Middle frontal gyrus (tissue), 1 donor: ENCODE results near the gene PDZD4.

ENCODE experiments used
- DNase-seq: peaks from one replicate; pipeline ENCODE4 v3.0.0-alpha.2; 2015; ENCODE audit warnings: low spot score; ENCODE audit errors: extremely low spot score

PDZD4 gene

DNA sequence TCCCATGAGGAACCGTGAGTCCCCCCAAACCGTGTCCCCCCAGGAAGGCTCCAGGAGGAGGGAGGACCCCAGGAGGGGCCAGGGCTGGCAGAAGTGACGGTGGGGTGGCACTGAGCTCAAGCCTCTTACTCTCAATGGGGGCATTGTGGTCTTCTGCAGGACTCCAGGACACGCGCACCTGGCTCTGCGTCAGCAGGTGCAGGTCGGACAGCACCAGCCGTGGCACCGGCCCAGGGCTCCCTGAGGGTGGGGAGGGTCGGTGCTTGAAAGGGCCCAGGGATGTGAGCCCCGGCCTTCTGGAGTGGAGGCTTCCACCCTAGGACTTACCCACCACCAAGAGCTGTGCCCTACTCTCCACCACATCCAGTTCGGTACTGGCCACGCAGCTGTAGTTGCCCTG is 37.3 kb upstream of the PDZD4 start:
- no peak for DNase-seq

- DNase-seq, result no peak
Measured at GRCh38 chrX:153867139-153867538, 36.8 kb upstream of the PDZD4 start.

DNA sequence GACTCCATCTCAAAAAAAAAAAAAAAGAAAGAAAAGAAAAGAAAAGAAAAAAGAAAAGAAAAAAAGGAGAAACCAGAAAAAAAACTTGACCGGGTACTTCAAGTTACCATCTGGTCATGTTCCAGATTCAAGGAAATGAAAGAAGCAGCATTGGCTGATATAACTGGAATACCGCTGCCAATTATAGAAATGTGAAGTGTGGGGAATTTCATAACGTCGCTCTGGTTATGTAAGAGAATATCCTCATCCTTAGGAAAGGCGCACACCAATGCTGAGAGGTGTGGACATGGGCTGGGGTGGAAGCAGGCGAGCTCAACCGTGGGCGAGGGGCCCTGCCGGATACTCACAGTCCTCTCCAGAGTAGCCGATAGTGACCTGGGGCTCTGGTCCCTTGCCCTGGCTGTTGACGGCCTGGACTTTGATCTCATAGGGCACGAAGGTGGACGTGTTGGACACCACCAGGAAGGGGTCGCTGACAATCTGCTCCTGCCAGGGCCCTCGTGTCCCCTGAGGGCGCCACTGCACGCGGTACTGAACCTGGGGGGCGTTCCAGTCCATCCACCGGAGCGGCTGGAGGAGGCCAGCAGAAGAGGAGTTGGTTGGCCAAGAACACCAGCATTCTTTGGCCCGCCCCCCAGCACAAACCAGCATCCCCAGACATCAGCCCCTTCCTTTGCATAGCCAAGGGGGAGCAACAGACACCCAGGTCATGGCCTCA is 36.1 kb upstream of the PDZD4 start:
- DNase-seq, result peak; percentile 13

GRCh38 chrX:153865685-153866084 is 35.3 kb upstream of the PDZD4 start:
- DNase-seq, result no peak

DNA sequence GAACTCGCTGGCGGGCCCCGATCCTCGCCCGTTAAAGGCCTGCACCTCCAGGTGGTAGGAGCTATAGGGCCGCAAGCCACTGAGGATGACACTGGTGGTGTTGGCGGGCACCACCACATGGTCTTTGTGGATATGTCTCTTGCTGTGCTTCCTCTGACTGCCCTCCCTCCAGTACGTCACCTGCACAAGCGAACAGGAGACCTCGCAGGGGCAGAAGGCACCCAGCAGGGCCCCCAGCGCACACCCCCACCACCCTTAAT is 34.9 kb upstream of the PDZD4 start:
- no peak for DNase-seq

DNA sequence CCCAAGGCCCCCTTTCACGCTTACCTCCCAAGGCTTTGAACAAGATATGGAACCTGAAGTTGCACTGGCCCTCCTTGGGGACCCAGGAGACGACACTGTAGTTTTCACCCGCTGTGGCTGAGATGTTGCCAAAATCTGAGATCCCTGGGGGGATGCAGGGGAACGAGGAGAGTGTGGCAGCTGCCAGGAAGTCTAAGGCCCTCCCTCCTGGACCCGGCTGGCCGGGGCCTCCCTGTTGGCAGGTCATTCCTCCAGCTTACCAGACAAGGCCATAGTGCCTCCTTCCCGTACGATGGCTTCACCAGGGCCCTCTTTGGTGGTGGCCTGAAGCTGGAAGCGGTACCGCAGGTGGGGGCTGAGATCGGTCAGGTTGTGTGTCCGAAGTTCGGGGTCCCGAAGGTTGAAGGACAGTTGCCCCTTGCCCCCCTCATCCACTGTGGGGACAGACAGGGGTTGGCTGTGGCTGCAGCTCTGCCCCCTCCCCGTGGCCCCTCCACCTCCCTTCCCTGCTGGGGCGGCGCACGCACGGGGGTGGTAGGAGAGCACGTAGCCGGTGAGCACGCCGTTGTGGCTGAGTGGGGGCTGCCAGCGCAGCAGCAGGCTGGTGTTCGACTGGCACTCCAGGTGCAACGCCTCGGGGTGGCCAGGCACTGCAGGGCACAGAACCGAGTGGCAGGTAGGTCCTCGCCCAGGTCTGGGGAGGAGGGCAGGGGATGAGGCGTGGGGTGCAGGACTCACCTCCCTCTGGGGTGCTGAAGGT is 34.4 kb upstream of the PDZD4 start:
- no peak for DNase-seq

GRCh38 chrX:153864101-153864500 is 33.8 kb upstream of the PDZD4 start:
- DNase-seq, result no peak

GRCh38 chrX:153863251-153863991 is 33.1 kb upstream of the PDZD4 start:
- DNase-seq, result no peak

- no peak for DNase-seq
Measured at GRCh38 chrX:153862369-153863250, 32.3 kb upstream of the PDZD4 start.

GRCh38 chrX:153861733-153862310 is 31.5 kb upstream of the PDZD4 start:
- no peak for DNase-seq

- no peak for DNase-seq
Measured at GRCh38 chrX:153861151-153861550, 30.8 kb upstream of the PDZD4 start.

GRCh38 chrX:153857348-153857903 is 27.1 kb upstream of the PDZD4 start:
- no peak for DNase-seq

- no peak for DNase-seq
Measured at GRCh38 chrX:153854702-153855101, 24.4 kb upstream of the PDZD4 start.

DNA sequence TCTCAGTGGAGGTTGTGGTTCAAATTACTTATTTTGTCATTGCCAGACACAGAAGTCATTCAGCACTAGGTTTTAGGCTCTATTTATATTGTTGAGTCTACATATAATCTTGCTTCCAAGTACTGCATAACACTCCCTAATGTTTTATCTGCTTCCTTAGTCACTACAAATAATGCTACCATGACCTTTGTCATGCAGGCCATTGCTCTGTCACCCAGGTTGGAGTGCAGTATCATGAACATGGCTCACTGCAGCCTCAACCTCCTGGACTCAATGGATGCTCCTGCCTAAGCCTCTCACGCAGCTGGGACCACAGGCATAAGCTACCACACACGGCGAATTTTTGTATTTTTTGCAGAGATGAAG is 23.5 kb upstream of the PDZD4 start:
- no peak for DNase-seq

GRCh38 chrX:153853180-153853901 is 23.0 kb upstream of the PDZD4 start:
- no peak for DNase-seq

GRCh38 chrX:153851981-153852380 is 21.6 kb upstream of the PDZD4 start:
- no peak for DNase-seq

DNA sequence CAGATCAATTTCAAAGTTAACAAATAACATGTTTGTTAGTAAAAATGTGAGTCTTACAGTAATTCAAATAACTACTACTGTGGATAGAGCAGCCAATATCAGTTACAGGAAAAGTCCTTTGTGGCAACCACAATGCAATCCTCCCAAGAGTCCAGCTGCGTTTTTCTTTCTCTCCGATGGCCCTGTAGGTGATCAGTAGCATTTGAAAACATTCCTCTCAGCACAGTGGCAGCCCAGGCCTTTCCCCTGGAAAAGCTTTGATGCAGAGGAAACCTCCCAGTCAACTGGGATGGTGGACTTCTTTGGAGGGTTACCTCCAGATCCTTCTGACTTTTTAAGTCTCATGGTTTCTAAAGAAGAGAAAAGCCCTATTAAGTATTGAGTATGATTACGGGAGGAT is 18.0 kb upstream of the PDZD4 start:
- no peak for DNase-seq

DNA sequence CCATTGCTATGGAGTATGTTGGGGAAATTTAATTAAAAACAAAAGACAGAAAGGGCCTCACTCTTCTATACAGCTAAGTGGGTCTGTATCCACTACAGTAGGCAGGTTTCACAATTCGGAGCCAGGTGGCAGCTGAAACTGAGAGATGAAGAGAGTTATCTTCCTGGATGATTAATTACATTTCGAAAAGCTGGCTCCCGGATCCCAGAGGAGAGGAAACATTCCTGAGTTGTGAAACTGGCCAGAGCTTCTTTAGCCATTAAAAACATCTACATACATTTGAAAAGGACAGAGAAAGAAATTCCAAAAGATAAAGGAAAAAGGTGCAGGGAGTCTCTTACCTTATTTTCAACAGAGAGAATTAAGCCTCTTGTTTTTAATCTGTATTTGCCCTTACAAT is 15.5 kb upstream of the PDZD4 start:
- DNase-seq, result no peak

- DNase-seq, result no peak
Measured at GRCh38 chrX:153845195-153845594, 14.9 kb upstream of the PDZD4 start.

GRCh38 chrX:153844509-153845082 is 14.3 kb upstream of the PDZD4 start:
- no peak for DNase-seq
